HG03442 (cell line): ENCODE data around the gene MYO7A.

Experiments used
- ATAC-seq: cut with Tn5 transposase; IDR thresholded peaks from one replicate; pipeline ENCODE4 v1.9.1; 2021; ENCODE audit warnings: mild to moderate bottlenecking, moderate library complexity; ENCODE audit not compliant: unreplicated experiment

MYO7A gene

GRCh38 chr11:77159219-77159936 is 31.3 kb downstream of the MYO7A start:
- ATAC-seq, result no peak

DNA sequence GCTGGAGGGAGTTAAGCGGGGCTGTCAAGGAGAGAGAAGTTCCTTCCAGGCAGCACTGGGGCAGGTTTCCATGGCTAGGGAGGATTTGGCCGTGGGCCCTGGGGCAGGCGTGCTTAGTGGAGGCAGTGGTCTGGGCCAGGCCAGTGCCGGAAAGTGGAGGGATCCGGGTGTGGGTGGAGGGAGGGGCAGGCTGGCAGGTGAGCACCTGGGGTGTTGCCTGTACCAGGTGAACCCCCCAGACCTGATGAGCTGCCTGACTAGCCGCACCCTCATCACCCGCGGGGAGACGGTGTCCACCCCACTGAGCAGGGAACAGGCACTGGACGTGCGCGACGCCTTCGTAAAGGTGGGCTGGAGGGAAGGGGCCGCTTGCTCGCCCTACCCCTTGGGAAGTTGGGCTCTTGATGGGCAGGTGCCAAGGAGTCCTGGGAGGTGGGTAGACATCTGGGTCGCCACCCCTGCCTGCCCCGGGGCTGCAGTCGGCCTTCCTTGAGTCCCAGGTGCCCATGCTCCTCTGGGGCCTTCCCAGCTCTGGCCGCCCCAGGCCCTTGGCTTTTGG is 32.0 kb downstream of the MYO7A start:
- no peak for ATAC-seq

- ATAC-seq, result no peak
Measured at GRCh38 chr11:77163271-77163670, 35.2 kb downstream of the MYO7A start.

DNA sequence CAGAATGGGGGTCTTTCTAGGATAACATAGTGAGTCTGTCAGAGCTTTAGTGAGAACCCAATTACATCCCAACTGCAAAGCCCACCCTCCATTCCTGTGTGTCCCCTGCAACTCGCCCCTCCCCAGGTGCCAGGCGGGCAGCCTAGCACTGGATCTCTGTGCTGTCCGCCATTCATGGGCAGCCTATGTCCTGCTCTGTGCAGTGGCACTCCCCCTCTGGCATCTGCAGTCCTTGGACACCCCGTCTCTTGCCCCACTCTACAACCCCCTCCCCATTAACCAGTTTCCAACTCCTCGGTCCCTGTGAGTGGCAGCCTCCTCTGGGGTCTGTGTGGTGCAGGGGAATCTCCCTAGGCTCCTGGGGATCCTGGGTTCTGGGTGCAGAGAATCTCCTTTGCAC is 37.0 kb downstream of the MYO7A start:
- ATAC-seq, result no peak

GRCh38 chr11:77166021-77166420 is 38.0 kb downstream of the MYO7A start:
- no peak for ATAC-seq

DNA sequence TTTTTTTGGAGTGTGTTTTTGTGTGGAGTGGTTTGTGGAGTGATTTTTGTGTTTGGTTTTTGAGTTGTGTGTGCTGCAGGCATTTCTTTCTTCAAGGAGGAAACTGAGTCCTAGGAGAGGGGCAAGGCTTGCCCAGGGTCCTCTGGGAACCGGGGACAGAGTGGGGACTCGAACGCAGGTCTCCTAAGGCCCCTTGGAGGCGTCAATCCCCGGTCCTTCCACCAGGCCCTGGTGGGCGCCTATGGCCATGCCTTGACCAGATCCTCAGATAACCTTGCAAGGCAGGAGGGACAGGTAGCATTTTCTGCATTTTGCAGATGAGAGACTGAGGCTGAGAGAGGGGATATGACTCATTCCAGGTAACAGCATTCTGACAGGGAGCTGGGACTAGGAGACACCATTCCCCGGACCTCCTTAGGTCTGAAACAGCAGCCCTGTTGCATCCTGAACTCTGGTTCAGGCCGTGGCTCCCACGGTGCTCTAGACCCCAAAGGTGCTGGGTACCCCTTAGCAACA is 39.1 kb downstream of the MYO7A start:
- no peak for ATAC-seq

DNA sequence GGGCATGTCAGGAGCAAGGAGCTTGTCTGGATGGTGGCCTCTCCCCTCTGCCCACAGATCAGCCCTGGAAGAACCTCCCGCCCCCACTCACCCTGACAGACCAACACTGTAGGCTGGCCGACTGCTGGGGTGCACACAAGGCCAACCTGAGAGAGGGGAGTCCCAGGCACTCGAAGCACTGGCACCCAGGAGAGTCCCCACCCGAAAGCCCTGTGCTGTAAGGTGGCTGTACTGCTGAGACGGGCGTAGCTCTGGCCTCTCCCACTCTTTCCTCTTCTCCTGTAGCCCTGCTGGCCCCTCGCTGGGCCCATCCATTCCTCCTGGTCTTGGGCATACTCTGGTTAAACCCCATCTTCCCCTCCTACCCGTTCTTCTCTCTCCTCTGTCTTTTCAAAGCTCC is 39.7 kb downstream of the MYO7A start:
- no peak for ATAC-seq

DNA sequence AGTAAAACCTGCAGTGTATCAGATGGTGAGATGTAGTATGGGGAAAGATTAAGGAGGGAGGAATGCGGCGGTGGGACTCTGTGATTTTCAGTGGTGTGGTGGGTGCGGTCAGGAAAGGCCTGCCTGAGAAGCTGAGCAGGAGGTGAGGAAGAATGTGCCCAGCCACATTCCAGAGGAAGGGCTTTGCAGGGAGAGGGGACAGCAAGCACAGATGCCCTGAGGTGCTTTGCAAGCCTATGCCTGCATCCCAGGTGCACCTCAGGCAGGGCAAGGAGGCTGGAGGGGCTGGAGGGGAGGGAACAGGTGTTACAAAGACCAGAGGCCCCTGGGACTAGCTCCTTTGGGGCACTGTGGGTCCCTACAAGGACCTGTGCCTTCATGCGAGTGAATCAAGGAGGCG is 42.1 kb downstream of the MYO7A start:
- no peak for ATAC-seq

DNA sequence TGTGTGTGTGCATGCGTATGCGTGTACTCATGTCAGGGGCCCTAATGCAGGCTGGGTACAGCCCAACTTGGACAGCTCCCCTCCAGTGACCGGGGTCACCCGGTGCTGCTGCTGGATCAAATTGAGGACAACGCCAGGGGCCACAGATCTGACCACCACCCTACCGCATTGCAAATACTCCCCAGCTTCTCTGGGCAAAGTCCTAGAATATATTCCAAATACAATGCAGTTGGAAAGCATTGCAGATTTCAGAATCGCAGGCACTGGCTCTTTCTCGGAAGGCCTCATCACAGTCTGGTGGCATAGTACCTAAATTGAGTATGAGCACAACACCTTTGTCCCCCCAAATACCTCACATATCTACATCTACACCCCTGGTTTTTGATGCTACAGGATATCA is 43.2 kb downstream of the MYO7A start:
- no peak for ATAC-seq

DNA sequence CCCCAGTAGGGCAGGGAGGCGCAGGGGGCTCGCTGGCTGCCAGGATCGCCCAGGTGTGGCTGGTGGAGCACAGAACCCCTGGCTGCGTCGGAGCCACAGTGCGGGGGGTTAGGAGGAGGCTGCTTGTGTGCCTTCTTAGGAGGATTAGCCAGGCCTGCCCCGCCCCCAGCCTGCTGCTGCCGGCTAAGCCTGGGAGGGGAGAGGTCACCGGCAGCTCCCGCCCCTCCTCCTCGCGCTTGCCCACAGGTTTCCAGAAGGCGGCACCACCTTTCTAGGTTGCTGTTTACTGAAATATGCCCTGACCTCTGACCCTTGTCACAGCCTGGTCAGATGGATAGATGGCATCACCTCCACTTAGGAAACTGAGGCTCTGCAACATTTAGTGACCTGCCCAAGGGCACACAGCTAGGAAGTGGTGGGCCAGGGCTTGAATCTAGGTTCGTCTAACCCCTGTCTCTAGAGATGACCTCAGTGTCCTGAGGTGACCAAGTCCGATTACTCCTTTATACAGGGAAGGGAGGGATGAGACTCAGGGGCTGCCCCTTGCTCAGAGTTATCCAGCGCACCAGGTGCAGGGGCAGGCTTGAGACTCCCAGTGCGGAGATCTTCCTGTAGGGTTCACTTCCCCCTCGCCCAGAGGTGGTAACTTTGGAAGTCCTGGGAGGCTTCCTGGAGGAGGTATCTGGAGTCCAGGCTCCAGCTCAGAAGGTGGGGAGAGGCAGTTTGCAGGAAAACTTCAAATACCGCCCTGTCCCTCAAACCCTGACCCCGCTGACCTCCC is 44.0 kb downstream of the MYO7A start:
- no peak for ATAC-seq

GRCh38 chr11:77172666-77172982 is 44.6 kb downstream of the MYO7A start:
- ATAC-seq, result no peak

DNA sequence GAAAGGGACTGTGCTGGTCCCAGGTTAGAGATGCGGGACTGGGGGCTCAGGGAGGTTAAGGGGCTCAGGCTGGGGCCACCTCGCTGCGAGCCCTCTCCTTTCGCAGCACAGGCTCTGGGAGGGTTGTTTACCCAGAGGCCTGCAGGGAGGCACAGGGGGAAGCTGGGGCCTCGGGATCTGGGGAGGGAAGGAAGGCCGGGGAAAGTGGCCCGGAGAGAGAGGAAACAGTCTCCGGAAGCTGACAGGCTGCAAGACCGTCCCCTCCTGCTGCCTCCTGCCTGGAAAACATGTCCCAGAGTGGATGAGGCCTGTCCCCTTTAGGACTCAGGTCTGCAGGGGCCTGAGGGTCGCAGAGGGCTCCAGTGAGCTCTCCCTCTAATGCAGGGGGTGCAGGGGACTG is 45.4 kb downstream of the MYO7A start:
- ATAC-seq, result no peak

DNA sequence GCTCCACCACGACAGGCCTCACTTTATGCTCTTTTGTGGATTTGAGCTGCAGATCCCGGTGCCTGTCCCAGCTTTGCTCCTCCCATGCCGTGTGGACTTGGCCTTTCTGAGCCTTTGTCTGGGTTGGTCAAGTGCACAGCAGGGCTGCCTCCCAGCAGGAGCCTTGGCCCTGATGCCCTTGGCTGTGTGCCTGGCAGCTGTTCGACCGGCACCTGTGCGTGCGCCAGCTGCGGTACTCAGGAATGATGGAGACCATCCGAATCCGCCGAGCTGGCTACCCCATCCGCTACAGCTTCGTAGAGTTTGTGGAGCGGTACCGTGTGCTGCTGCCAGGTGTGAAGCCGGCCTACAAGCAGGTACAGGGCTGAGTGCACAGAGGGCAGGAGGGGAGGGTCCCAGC is 46.5 kb downstream of the MYO7A start:
- no peak for ATAC-seq

DNA sequence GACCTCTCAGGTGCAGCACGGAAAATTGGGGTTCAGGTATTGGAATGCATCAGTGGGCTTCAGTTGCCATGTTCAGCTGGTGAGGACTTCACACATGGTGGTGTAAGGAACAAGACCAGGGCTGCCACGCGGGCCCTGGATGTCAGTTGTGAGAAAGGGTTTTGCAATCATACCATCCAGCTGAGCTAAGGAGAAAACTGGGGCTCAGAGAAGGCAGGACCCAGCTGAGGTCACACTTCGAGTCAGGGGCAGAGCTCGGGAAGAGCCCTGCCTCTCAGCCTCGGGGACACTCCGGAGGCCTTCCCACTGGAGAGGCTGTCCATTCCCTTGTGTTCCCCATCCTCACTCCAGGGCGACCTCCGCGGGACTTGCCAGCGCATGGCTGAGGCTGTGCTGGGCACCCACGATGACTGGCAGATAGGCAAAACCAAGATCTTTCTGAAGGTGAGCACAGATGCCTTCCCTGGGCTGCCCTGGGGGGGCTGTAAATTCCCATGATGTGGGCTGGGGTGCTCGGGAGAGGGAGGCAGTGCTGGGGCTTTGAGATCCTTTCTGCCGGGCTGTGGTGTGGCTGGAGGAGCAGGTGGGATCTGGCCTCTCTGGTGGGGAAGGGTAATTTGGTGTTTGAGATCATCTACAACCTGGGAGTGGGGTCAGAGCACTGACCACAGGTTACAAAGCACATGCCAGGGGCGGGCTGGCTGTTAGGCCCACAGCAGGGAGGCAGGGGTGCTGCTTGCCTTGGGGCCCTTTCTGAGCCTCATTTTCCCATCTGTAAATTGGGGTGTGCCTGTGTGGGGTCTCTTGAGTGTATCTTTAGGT is 47.2 kb downstream of the MYO7A start:
- no peak for ATAC-seq

GRCh38 chr11:77175869-77176539 is 48.0 kb downstream of the MYO7A start:
- ATAC-seq, result no peak

GRCh38 chr11:77176996-77177395 is 49.0 kb downstream of the MYO7A start:
- ATAC-seq, result no peak

GRCh38 chr11:77178150-77178549 is 50.1 kb downstream of the MYO7A start:
- no peak for ATAC-seq

DNA sequence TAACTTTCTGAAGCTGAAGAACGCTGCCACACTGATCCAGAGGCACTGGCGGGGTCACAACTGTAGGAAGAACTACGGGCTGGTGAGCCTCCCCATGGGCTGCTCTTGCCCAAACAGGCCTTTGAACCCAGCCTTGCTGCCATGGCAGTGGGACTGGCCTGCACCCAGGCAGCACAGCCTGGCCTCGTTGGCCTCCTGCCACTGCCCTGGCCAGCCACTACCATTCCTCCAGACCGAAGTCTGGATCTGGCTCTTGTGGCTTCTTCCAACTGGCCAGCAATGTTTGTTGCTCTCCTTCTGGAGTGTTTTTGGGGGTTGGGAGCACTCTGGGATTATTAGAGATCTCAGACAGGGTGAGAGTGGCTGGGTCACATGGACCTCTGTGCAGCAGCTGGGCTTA is 51.0 kb downstream of the MYO7A start:
- ATAC-seq, result no peak

DNA sequence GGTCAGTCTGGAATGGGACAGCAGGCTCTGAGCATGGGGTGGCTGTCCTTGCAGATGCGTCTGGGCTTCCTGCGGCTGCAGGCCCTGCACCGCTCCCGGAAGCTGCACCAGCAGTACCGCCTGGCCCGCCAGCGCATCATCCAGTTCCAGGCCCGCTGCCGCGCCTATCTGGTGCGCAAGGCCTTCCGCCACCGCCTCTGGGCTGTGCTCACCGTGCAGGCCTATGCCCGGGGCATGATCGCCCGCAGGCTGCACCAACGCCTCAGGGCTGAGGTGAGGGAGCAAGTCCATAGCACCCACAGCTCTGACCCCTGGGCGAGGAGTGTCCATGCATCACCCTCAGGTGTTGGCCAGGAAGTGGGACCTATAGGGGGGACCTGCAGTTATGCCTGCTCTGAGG is 51.6 kb downstream of the MYO7A start:
- ATAC-seq, result no peak

GRCh38 chr11:77180346-77180745 is 52.3 kb downstream of the MYO7A start:
- no peak for ATAC-seq

DNA sequence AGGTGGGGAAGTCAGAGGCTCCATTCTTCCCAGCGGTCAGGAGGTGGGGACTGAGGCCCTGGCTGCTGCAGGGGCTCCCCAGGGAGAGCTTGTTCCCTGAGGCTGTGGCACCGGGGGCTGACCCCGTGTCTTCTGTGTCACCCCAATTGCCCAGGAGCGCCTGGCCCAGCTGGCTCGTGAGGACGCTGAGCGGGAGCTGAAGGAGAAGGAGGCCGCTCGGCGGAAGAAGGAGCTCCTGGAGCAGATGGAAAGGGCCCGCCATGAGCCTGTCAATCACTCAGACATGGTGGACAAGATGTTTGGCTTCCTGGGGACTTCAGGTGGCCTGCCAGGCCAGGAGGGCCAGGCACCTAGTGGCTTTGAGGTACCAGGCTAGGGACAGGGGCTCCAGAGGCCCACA is 53.2 kb downstream of the MYO7A start:
- ATAC-seq, result no peak
